Esophagus mucosa (tissue), 1 donor: ENCODE data around the gene TJAP1. TPM values are rescaled to one million over a fixed set of nuclear protein-coding genes. Genes with fewer than 3 reads are reported as not detected.
"Not testable (repeated sequence)": the region's sequence is repeated elsewhere in the genome, so short reads cannot be mapped to it uniquely, and the experiment has no call there.

ENCODE experiments used
- ATAC-seq: fragments of 200-7000 bp; cut with Tn5 transposase; one replicate; pipeline ENCODE4 v1.9.1; 2020
- total RNA-seq: library from RNA; stranded (reverse); gene quantifications from one replicate; pipeline ENCODE4 v1.2.4, GENCODE V29; 2023
- donor health status: DM: yes; HTN: yes; CAD: no.

The TJAP1 gene
- total RNA-seq, 1 donor from 2014 or later = 8.9 TPM

GRCh38 chr6:43488667-43489276 lies 11.4 kb downstream of the TJAP1 start:
- no peak for ATAC-seq

- ATAC-seq = no peak
Observed at GRCh38 chr6:43489277-43490072, 12.1 kb downstream of the TJAP1 start.

GRCh38 chr6:43490523-43490939 lies 13.2 kb downstream of the TJAP1 start:
- no peak for ATAC-seq

- ATAC-seq = peak; percentile 34
Observed at GRCh38 chr6:43491750-43492661, 14.6 kb downstream of the TJAP1 start.

GRCh38 chr6:43492673-43493072 lies 15.3 kb downstream of the TJAP1 start:
- no peak for ATAC-seq

GRCh38 chr6:43493230-43493629 lies 15.9 kb downstream of the TJAP1 start:
- no peak for ATAC-seq

- no peak for ATAC-seq
Observed at GRCh38 chr6:43493833-43494232, 16.5 kb downstream of the TJAP1 start.

- no peak for ATAC-seq
Observed at GRCh38 chr6:43494321-43494720, 17.0 kb downstream of the TJAP1 start.

GRCh38 chr6:43494766-43495165 lies 17.4 kb downstream of the TJAP1 start:
- ATAC-seq = no peak

GRCh38 chr6:43495409-43495941 lies 18.1 kb downstream of the TJAP1 start:
- no peak for ATAC-seq

- peak; percentile 70 for ATAC-seq
Observed at GRCh38 chr6:43496370-43497128, 19.2 kb downstream of the TJAP1 start.

- ATAC-seq = no peak
Observed at GRCh38 chr6:43497129-43497396, 19.7 kb downstream of the TJAP1 start.

GRCh38 chr6:43497689-43498088 lies 20.3 kb downstream of the TJAP1 start:
- ATAC-seq = no peak

- ATAC-seq = not testable (repeated sequence)
Observed at GRCh38 chr6:43498291-43498690, 20.9 kb downstream of the TJAP1 start.

- ATAC-seq = no peak
Observed at GRCh38 chr6:43499028-43499815, 21.9 kb downstream of the TJAP1 start.

GRCh38 chr6:43500921-43501320 lies 23.6 kb downstream of the TJAP1 start:
- no peak for ATAC-seq

GRCh38 chr6:43502666-43503065 lies 25.3 kb downstream of the TJAP1 start:
- ATAC-seq = no peak

GRCh38 chr6:43503443-43503842 lies 26.1 kb downstream of the TJAP1 start:
- no peak for ATAC-seq

GRCh38 chr6:43504756-43505593 lies 27.6 kb downstream of the TJAP1 start:
- no peak for ATAC-seq

GRCh38 chr6:43505718-43506117 lies 28.3 kb downstream of the TJAP1 start:
- ATAC-seq = no peak

- ATAC-seq = no peak
Observed at GRCh38 chr6:43506171-43506570, 28.8 kb downstream of the TJAP1 start.
